Activated CD4-positive, alpha-beta T cell treated with anti-CD3 and anti-CD28 coated beads, Interleukin-2, amount 50 U/mL, for 16 hours (primary cell): ENCODE measurements around the gene NUDT21.
A peak's percentile ranks its signal among the peaks of the same experiment; 100 is the strongest.
"Not testable (repeated sequence)": the region's sequence is repeated elsewhere in the genome, so short reads cannot be mapped to it uniquely, and the experiment has no call there.

ENCODE experiments used
- DNase-seq: peaks from one replicate; pipeline ENCODE4 v3.0.0-alpha.2; 2020

NUDT21 gene

GRCh38 chr16:56450986-56451752 is at the start of gene NUDT21, which contains the start of gene OGFOD1:
Gene NUDT21 (minus strand): TSS chr16:56451332. CDS start chr16:56451202, 130 bp downstream.
Gene OGFOD1 (plus strand): TSS chr16:56451554. CDS start chr16:56451613, 59 bp downstream.
- peak; percentile 98 for DNase-seq

GRCh38 chr16:56493815-56494214 is 42.7 kb upstream of the NUDT21 start:
- no peak for DNase-seq

- DNase-seq: no peak
These were observed 42.0 kb upstream of the NUDT21 start for GRCh38 chr16:56493126-56493525.

GRCh38 chr16:56491657-56492261 is 40.6 kb upstream of the NUDT21 start:
- no peak for DNase-seq

- DNase-seq: not testable (repeated sequence)
These were observed 37.7 kb upstream of the NUDT21 start for GRCh38 chr16:56488868-56489267.

- no peak for DNase-seq
These were observed 36.9 kb upstream of the NUDT21 start for GRCh38 chr16:56488035-56488434.

GRCh38 chr16:56483394-56483793 is 32.3 kb upstream of the NUDT21 start:
- no peak for DNase-seq

- no peak for DNase-seq
These were observed 31.6 kb upstream of the NUDT21 start for GRCh38 chr16:56482683-56483236.

- no peak for DNase-seq
These were observed 30.5 kb upstream of the NUDT21 start for GRCh38 chr16:56481468-56482122.

- DNase-seq: no peak
These were observed 29.8 kb upstream of the NUDT21 start for GRCh38 chr16:56480776-56481467.

- DNase-seq: no peak
These were observed 28.3 kb upstream of the NUDT21 start for GRCh38 chr16:56479469-56479868.

GRCh38 chr16:56478281-56479049 is 27.3 kb upstream of the NUDT21 start:
- DNase-seq: no peak

GRCh38 chr16:56477096-56477878 is 26.2 kb upstream of the NUDT21 start:
- DNase-seq: peak; percentile 5

GRCh38 chr16:56475201-56475600 is 24.1 kb upstream of the NUDT21 start:
- no peak for DNase-seq

- no peak for DNase-seq
These were observed 19.5 kb upstream of the NUDT21 start for GRCh38 chr16:56470666-56471065.

GRCh38 chr16:56470232-56470631 is 19.1 kb upstream of the NUDT21 start:
- no peak for DNase-seq

- no peak for DNase-seq
These were observed 18.6 kb upstream of the NUDT21 start for GRCh38 chr16:56469748-56470147.

- no peak for DNase-seq
These were observed 17.7 kb upstream of the NUDT21 start for GRCh38 chr16:56468800-56469199.

GRCh38 chr16:56466344-56466743 is 15.2 kb upstream of the NUDT21 start:
- no peak for DNase-seq

GRCh38 chr16:56463153-56463552 is 12.0 kb upstream of the NUDT21 start:
- no peak for DNase-seq

GRCh38 chr16:56462064-56462796 is 11.1 kb upstream of the NUDT21 start:
- no peak for DNase-seq
